ENCODE data around the gene TBCEL.
"Not testable (repeated sequence)": the region's sequence is repeated elsewhere in the genome, so short reads cannot be mapped to it uniquely, and the experiment has no call there.

The TBCEL gene

GRCh38 chr11:121029153-121029552, 5.3 kb downstream of the TBCEL start:
- DNase-seq (ENCODE audit: low read depth in 3 of 3, low spot score in 1 of 3): no peak

GRCh38 chr11:121029813-121030445, 6.0 kb downstream of the TBCEL start:
- DNase-seq (ENCODE audit: low read depth in 3 of 3, low spot score in 1 of 3): no peak

- no peak for DNase-seq (ENCODE audit: low read depth in 3 of 3, low spot score in 1 of 3)
Observed at GRCh38 chr11:121031167-121031566, 7.3 kb downstream of the TBCEL start.

DNA sequence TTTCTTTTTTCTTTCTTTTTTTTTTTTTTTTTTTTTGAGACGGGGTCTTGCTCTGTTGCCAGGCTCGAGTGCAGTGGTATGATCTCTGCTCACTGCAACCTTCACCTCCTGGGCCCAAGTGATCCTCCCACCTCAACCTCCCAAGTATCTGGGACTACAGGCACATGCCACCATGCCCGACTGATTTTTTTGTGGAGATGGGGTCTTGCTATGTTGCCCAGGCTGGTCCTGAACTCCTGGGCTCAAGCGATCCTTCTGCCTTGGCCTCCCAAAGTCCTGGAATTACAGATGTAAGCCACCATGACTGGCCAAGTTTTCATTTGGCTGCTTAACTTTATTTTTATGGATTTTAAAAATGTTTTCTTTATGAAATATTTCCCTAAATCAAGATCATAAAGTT, 7.7 kb downstream of the TBCEL start:
- DNase-seq (ENCODE audit: low read depth in 3 of 3, low spot score in 1 of 3): not testable (repeated sequence)

- DNase-seq (ENCODE audit: low read depth in 3 of 3, low spot score in 1 of 3): no peak
Observed at GRCh38 chr11:121032546-121032945, 8.6 kb downstream of the TBCEL start.

DNA sequence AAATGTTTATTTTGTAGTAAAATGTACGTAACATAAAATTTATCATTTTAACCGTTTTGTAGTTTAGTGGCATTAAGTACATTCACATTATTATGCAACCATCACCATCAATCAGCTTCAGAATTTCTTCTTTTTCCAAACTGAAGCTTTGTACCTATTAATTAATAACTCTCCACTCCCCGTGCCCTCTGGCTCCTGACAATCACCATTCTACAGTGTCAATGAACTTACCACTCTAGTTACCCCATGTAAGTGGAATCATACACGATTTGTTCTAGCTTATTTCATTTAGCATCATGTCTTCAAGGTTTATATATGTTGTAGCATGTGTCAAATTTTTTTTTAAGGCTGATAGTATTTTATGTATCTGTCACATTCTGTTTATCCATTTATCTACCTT, 9.7 kb downstream of the TBCEL start:
- DNase-seq (ENCODE audit: low read depth in 3 of 3, low spot score in 1 of 3): no peak

DNA sequence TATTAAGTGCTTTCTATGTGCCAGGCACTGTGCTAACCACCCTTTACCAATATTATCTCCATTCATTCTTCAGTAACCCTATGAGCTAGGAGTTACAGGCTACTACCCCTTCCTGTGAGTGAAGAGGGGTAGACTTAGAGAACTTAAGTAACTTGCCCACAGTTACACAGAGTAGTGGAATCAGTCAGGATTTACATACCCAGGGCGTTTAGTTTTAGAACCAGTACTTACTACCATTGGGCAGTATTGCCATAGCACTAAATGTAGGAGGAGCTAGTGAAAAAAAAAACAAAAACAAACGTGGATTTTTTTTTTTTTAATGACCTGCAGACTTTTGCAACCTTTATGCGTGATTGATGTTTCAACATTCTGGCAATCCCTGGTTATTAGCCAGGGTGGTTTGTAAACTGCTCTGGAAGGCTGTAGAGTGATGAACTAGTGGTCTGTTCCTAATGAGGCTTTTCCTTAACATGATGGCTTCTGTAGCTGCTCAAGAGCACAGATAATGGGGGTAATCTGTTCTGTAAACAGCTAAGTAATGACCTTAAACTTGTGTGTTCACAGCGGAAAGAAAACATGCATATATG, 11.4 kb downstream of the TBCEL start:
- no peak for DNase-seq (ENCODE audit: low read depth in 3 of 3, low spot score in 1 of 3)

GRCh38 chr11:121035780-121036179, 11.9 kb downstream of the TBCEL start:
- DNase-seq (ENCODE audit: low read depth in 3 of 3, low spot score in 1 of 3): no peak

GRCh38 chr11:121037016-121037415, 13.1 kb downstream of the TBCEL start:
- no peak for DNase-seq (ENCODE audit: low read depth in 3 of 3, low spot score in 1 of 3)

- no peak for DNase-seq (ENCODE audit: low read depth in 3 of 3, low spot score in 1 of 3)
Observed at GRCh38 chr11:121038648-121039409, 14.9 kb downstream of the TBCEL start.

DNA sequence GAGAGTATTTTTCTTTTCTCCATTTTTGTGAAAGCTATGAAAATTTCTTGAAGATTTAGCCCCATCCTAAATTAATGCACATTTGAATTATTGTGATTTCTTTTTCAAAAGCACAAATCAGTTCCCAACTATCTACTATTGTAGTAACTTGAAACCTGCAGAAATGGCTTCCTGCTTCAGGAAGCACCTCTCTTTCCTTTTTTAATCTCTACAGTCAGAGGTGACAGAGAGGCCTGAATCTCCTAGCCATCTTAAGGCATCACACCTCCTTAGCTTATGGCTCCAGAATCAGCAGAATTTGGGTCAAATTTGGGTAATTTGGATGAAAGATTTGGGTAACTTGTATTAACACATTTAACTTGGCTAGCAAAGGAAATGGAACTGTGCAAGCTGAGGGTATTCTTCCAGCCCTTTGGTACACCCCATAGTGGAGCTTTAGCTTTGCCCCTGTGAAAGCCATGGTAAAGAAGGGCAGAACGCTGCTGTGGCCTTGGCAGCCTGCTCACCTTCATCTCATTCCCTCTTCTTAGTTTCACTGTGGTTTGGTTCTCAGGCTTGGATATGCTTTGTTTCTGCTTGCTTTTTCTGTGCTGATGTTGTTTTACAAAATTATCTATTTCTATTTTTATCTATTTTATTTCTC, 16.2 kb downstream of the TBCEL start:
- no peak for DNase-seq (ENCODE audit: low read depth in 3 of 3, low spot score in 1 of 3)

- DNase-seq (ENCODE audit: low read depth in 3 of 3, low spot score in 1 of 3): no peak
Observed at GRCh38 chr11:121040614-121041002, 16.7 kb downstream of the TBCEL start.

DNA sequence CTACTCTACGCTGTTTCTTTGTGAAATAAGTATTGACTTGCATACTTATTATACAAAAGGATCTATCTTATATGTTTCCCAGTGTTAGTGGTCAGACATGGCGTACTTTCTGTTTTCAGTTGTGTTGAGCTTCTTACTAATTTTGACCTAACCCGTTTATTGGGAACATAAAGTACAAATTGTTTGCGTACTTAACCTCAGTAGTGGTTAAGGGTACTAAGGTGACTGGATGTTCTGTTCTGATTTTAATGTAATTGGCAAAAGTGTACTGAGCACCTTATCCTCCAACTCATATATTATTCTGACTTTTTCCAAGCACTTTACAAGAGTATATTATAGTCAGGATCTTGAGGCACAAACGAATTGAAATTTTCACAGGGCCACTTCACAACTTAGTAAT, 17.2 kb downstream of the TBCEL start:
- DNase-seq (ENCODE audit: low read depth in 3 of 3, low spot score in 1 of 3): no peak

DNA sequence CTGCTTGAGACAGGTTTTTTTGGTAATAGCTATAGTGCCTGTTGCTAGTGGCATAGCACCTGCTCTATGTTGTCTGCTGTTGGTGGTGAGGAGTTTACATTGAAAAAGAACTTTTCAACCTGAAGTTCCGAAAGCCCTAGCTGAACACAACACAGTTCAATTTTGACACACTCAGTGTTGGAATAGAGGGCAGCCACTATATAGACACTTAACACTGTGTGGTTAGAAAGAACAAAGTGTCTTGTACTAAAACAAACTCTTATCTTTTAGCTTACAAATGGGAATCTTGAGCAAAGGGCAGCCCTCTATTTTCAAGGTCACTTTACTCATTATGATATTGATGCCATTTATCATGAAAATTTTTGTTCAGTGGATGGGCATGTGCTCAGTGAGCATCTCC, 18.4 kb downstream of the TBCEL start:
- no peak for DNase-seq (ENCODE audit: low read depth in 3 of 3, low spot score in 1 of 3)

DNA sequence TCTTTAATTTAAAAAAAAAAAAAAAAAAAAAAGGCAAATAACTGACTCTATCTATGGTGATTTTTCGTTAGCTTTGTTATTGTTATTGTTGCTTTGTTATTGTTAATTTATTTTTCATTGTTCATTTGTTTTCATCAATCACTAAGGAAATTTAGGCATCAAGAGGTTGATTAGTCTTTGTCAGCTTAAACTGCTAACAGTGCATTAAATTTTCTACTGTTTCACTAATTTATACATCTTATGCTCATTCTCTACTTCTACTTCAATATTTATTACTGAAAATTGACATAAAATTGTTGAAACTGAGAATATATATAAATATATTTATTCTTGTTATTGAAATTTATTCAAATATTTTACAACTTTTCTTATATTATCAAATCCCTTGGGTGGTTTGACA, 24.0 kb downstream of the TBCEL start:
- DNase-seq (ENCODE audit: low read depth in 3 of 3, low spot score in 1 of 3): no peak

GRCh38 chr11:121048464-121049233, 24.7 kb downstream of the TBCEL start:
- DNase-seq (ENCODE audit: low read depth in 3 of 3, low spot score in 1 of 3): no peak

GRCh38 chr11:121053244-121053643, 29.3 kb downstream of the TBCEL start:
- DNase-seq (ENCODE audit: low read depth in 3 of 3, low spot score in 1 of 3): no peak

- DNase-seq (ENCODE audit: low read depth in 3 of 3, low spot score in 1 of 3): no peak
Observed at GRCh38 chr11:121054266-121054665, 30.4 kb downstream of the TBCEL start.

DNA sequence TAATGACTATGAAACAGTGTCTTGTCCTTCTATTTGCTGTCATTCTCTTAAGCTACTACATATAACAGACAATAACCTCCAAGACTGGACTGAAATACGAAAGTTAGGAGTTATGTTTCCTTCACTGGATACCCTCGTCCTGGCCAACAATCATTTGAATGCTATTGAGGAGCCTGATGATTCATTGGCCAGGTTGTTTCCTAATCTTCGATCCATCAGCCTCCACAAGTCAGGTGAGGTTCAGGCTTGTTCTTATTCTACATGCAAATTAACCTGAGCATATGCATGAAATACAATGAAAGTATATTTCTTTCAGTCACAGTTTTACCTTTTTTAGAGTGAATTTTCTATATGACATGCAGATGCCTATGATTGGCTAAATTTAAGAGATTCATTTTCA, 31.2 kb downstream of the TBCEL start:
- DNase-seq (ENCODE audit: low read depth in 3 of 3, low spot score in 1 of 3): no peak

GRCh38 chr11:121057922-121058321, 34.0 kb downstream of the TBCEL start:
- no peak for DNase-seq (ENCODE audit: low read depth in 3 of 3, low spot score in 1 of 3)

GRCh38 chr11:121058941-121059340, 35.0 kb downstream of the TBCEL start:
- no peak for DNase-seq (ENCODE audit: low read depth in 3 of 3, low spot score in 1 of 3)
